ENCODE results near the gene ACOX1. TPM values are rescaled to one million over a fixed set of nuclear protein-coding genes. Genes with fewer than 3 reads are reported as not detected.

The ACOX1 gene
- total and polyA plus RNA-seq, 2 of the 13 experiments (the other 11 are each of a cell fraction or from before 2014, with no cell fraction given), result 86.4 to 120 TPM

- TF ChIP-seq LBX2 (CRISPR knock-in tag; IDR thresholded peaks at IDR 0.05; ENCODE audit: borderline replicate concordance) (0 out of 2 replicates have a peak, but pooled peaks have one; percentile 77), ZNF792 (CRISPR knock-in tag; IDR thresholded peaks at IDR 0.05) (peak; percentile 82), ZBTB7B (CRISPR knock-in tag; IDR thresholded peaks at IDR 0.05) (peak; percentile 89; the same call in 1 of the 2 replicates), MAFF (IDR thresholded peaks at IDR 0.05; ENCODE audit: low read depth, low read length) (peak; percentile 12; the same call in 1 of the 2 replicates), AHR (CRISPR knock-in tag; IDR thresholded peaks at IDR 0.05) (peak; percentile 97), ZNF710 (CRISPR knock-in tag; IDR thresholded peaks at IDR 0.05; ENCODE audit: borderline replicate concordance) (peak; percentile 97), E2F5 (CRISPR knock-in tag; conservative IDR thresholded peaks at IDR 0.05) (peak; percentile 86), FOXM1 (CRISPR knock-in tag; IDR thresholded peaks at IDR 0.05) (peak; percentile 80; the same call in 1 of the 2 replicates), SKI (IDR thresholded peaks at IDR 0.05; ENCODE audit: partially characterized antibody) (peak; percentile 98), GATA4 (IDR thresholded peaks at IDR 0.05; ENCODE audit: borderline replicate concordance, low read depth) (peak; percentile 75; the same call in 1 of the 2 replicates), NONO (IDR thresholded peaks at IDR 0.05) (no peak), NONO (CRISPR knock-in tag; conservative IDR thresholded peaks at IDR 0.05) (peak; percentile 98), ZNF737 (CRISPR knock-in tag; IDR thresholded peaks at IDR 0.05; ENCODE audit: borderline replicate concordance) (no peak), ZNF333 (CRISPR knock-in tag; IDR thresholded peaks at IDR 0.05; ENCODE audit: borderline replicate concordance) (peak; percentile 95; the same call in 1 of the 2 replicates), ZNF160 (CRISPR knock-in tag; IDR thresholded peaks at IDR 0.05) (peak; percentile 94), ADNP (CRISPR knock-in tag; IDR thresholded peaks at IDR 0.05) (no peak), AKAP8 (CRISPR knock-in tag; IDR thresholded peaks at IDR 0.05) (peak; percentile 99), GLI4 (CRISPR knock-in tag; IDR thresholded peaks at IDR 0.05; ENCODE audit: borderline replicate concordance) (peak; percentile 64; the same call in 1 of the 2 replicates), POLR2AphosphoS2 (IDR thresholded peaks at IDR 0.05; ENCODE audit: low read depth, low read length) (0 out of 2 replicates have a peak, but pooled peaks have one; percentile 27), RNF2 (conservative IDR thresholded peaks at IDR 0.05; ENCODE audit: low read depth) (no peak; the same call in 1 of the 2 replicates)
- TF ChIP-seq, protein P1, sequence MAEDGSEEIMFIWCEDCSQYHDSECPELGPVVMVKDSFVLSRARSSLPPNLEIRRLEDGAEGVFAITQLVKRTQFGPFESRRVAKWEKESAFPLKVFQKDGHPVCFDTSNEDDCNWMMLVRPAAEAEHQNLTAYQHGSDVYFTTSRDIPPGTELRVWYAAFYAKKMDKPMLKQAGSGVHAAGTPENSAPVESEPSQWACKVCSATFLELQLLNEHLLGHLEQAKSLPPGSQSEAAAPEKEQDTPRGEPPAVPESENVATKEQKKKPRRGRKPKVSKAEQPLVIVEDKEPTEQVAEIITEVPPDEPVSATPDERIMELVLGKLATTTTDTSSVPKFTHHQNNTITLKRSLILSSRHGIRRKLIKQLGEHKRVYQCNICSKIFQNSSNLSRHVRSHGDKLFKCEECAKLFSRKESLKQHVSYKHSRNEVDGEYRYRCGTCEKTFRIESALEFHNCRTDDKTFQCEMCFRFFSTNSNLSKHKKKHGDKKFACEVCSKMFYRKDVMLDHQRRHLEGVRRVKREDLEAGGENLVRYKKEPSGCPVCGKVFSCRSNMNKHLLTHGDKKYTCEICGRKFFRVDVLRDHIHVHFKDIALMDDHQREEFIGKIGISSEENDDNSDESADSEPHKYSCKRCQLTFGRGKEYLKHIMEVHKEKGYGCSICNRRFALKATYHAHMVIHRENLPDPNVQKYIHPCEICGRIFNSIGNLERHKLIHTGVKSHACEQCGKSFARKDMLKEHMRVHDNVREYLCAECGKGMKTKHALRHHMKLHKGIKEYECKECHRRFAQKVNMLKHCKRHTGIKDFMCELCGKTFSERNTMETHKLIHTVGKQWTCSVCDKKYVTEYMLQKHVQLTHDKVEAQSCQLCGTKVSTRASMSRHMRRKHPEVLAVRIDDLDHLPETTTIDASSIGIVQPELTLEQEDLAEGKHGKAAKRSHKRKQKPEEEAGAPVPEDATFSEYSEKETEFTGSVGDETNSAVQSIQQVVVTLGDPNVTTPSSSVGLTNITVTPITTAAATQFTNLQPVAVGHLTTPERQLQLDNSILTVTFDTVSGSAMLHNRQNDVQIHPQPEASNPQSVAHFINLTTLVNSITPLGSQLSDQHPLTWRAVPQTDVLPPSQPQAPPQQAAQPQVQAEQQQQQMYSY (CRISPR knock-in tag; IDR thresholded peaks at IDR 0.05), result peak; percentile 88; the same call in 1 of the 2 replicates
- TF ChIP-seq, protein P2, sequence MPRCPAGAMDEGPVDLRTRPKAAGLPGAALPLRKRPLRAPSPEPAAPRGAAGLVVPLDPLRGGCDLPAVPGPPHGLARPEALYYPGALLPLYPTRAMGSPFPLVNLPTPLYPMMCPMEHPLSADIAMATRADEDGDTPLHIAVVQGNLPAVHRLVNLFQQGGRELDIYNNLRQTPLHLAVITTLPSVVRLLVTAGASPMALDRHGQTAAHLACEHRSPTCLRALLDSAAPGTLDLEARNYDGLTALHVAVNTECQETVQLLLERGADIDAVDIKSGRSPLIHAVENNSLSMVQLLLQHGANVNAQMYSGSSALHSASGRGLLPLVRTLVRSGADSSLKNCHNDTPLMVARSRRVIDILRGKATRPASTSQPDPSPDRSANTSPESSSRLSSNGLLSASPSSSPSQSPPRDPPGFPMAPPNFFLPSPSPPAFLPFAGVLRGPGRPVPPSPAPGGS (CRISPR knock-in tag; IDR thresholded peaks at IDR 0.05), result peak; percentile 76; the same call in 1 of the 2 replicates
Measured at GRCh38 chr17:75940727-75941441, 38.1 kb downstream of the ACOX1 start, which contains the start of gene FBF1 (continued).
